SK-N-SH (cell line): Measurements from ENCODE around the gene HPDL.

Experiments used
- CTCF ChIP-seq: fragments of 200-600 bp; sonication (generic); IDR thresholded peaks from 2 replicates; pipeline ENCODE4 v1.6.1; 2017; ENCODE audit warnings: antibody characterized with exemption, mild to moderate bottlenecking, moderate library complexity
- EZH2phosphoT487 ChIP-seq: fragments of 200-600 bp; sonication (generic); IDR thresholded peaks from 2 replicates; pipeline ENCODE4 v1.6.1; 2017; ENCODE audit warnings: low read depth, mixed run types, mild to moderate bottlenecking, antibody characterized with exemption, moderate library complexity, borderline replicate concordance
- JUND ChIP-seq: IDR thresholded peaks from 2 replicates; pipeline ENCODE4 v1.4.0; 2012
- REST ChIP-seq: IDR thresholded peaks from 2 replicates; pipeline ENCODE4 v1.6.1; 2012; ENCODE audit warnings: mild to moderate bottlenecking, low read depth, low read length, moderate library complexity

- TF ChIP-seq JUND, result no peak
- TF ChIP-seq CTCF, result no peak
- no peak for TF ChIP-seq REST
- TF ChIP-seq EZH2phosphoT487, result no peak
Observed at GRCh38 chr1:45325851-45326506, 716 bp upstream of the HPDL start.
